NCI-H2227 treated with DMSO at 0.1 percent for 48 hours (cell line): ENCODE measurements around the gene EPHA4.
"Not testable (repeated sequence)": the region's sequence is repeated elsewhere in the genome, so short reads cannot be mapped to it uniquely, and the experiment has no call there.

ENCODE experiments used
- DNase-seq: peaks from one replicate; lab custom pipeline; 2025; lab: John Stamatoyannopoulos, UW

EPHA4 gene

DNA sequence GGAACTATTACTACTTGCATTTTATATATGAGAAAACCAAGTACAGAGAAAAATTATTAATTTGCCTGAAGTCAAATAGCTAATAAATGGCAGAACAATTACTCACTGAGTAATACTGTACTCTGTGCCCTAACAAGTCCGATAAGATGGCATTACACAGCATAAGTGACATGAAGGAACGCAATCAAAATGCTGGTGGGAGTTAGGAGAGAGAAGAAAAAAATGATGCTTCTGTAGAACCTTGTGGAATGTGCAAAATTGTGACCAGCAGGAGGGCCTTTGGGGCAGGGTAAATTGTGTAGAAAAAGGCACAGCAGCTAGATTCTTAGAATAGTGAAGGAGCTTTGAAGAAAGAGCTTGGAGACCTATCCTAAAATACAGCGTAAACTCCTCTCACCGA, 32.9 kb downstream of the EPHA4 start:
- no peak for DNase-seq

DNA sequence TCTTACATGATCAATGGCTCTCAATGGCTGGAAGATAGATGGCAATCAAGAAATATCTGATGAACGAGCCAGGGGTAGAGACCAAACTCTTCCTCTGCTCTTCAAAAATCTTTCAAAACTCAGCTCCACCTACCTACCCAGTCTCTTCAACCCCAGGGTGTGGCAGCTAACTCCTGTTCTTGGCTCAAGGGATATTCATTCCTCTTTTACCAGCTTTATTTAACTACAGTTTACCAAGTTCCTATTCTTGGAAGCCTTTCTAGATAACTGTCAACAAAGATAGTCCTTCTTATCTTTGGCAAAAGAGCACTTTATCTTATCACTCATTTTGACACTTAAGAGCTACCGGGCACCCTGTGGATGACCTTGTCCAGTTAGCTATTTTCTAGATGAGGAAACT, 36.3 kb downstream of the EPHA4 start:
- no peak for DNase-seq

- DNase-seq: no peak
Measured at GRCh38 chr2:221533299-221533698, 38.8 kb downstream of the EPHA4 start.

DNA sequence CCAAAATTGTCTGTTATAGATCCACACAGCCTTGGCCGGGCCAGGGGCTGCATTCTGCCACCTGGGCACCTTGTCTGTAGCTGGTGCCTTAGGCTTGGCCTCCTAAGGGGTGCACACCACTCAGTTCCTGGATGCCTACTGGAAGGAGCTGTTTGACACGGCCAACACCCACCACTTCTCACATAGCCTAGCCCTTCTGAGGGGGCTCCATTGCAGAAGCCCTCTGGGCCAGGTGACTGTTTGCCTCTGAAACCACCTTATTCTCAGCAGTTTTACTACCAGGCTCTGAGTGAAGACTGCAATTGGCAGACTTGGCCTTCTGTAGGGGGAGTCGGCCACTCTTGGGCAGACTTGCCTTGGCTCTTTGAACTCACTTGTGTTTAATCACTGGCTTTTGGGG, 39.5 kb downstream of the EPHA4 start:
- DNase-seq: no peak

GRCh38 chr2:221530653-221531037, 41.5 kb downstream of the EPHA4 start:
- DNase-seq: no peak

DNA sequence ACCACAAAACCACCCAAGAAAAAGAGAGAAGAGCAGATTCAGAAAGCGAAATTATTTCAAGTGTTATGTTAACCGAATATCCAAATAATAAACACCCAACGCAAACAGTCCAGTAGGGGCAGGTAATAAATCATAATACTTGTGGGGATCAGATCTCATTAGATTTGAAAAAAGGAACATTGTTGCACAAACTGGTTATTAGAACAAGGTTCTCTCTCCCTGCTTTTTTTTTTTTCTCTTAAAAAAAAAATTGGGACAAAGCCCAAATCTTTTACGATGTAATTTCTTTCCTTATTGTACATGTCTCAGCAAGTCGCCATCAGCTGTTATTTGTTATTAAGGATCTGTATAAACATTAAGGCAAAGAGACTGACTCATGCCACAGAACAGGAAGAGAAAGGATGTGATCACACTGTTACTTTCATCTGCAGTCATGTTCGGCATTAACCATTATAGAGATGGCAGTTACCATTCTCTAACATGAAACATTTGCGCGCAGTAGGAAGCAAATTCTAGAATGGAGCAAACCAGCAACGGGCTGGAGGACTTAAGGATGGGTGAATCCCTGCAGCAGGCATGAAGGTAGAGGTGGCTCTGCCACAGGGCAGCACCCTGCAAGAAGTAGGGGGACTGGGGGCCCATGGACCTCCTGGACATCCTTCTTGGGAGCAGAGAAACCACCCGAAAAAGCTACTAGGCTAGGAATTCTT, 42.0 kb downstream of the EPHA4 start:
- DNase-seq: peak; percentile 39

DNA sequence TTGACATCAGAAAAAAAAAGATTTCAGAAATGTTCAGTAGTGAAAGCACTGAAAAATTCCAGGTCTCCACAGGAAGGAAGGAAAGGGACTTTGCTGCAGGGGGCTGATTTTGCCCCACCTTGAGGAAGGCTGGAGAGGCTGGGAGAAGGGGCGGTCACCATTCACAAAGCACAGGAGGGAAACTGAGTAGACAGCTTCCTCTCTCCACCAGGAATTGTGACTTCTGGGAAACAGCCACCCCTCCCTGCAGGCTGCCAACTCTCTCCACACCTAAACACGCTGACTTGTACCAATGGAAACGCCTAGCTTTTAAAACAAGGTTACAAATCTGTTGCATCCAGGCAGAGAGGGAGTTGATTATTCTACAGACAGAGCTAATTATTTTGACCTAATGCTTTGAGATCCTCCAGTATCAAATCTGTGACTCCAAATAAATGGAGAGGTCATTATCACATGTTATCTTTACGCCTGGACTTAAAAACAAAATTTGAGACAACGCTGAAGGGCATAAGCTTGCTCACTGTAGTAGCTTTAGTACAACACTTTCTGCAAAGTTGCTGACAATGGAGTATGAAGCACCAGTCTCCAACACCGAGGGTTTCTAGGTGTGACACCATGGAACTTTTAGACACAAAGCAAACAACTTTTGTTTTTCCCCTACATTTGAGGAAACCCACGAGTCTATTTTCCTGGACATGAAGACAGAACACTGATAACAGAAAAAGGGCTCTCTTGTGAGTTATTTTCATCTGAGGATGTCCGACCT, 42.7 kb downstream of the EPHA4 start:
- no peak for DNase-seq

DNA sequence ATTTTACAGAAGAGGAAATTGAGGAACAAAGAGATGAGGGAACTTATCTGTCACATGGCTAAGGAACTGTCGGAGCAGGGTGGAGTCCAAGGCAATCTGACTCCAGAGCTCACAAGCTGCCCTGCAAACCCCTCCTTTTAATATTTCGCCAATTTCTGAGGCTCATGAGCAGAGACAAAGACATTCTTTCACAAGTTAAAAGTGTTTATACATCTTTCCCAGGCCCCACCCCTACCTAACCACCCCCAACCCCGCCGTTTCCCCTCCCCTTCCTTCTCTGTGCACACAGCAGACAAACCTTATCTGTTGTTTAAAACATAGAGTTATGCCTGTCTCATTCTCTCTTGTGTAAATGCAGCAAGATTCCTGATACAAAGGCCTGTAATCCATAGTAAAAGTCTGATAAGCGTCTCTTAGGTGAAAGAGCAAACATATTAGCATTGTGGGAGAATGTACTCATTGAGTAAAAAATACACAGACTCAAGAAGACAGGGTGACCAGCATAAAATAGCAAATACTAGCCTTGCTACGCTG, 44.3 kb downstream of the EPHA4 start:
- DNase-seq: no peak

DNA sequence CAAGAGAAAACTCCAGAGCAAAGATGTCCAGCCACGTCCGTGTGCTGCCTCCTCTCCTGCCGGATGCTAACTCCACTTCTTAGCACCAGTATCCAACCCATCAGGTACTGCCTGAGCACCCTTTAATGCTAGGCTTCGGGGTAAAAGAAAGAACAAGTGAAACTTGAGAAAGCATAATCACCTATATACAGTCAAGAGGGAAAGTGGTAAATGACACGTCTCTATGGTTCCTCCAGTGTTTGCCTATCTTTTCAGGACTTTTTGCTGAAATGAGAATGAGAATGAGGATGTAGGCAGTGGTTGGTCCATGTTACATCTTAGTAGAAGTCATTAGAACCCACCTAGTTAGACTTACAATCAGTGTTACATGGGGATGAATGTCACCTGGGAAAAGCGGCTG, 47.9 kb downstream of the EPHA4 start:
- no peak for DNase-seq

DNA sequence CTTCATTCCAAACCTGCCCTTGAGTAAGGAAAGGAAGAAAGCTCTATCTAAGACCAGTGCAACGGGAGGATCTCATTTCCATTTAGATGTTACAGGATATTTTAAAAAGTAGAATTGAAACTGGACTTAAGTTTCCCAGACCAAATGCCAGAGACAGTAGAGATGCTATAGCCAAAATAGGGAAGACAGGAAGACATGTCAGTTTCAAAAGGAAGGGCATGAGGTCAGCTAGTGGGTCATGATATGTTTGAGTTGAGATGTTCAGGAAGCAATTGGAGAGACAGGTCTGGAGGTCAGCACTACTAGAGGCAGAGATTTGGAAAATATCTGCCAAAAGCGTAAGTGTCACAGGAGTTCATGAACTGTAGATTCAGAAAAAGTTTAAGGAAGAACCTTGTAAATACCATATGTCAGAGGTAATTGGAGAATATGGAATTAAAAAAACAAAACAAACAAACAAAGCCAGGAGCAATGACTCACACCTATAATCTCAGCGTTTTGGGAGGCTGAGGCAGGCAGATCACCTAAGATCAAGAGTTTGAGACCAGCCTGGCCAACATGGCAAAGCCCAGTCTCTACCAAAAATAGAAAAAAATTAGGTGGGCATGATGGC, 50.8 kb downstream of the EPHA4 start:
- no peak for DNase-seq

GRCh38 chr2:221518935-221519625, 53.0 kb downstream of the EPHA4 start:
- DNase-seq: no peak

DNA sequence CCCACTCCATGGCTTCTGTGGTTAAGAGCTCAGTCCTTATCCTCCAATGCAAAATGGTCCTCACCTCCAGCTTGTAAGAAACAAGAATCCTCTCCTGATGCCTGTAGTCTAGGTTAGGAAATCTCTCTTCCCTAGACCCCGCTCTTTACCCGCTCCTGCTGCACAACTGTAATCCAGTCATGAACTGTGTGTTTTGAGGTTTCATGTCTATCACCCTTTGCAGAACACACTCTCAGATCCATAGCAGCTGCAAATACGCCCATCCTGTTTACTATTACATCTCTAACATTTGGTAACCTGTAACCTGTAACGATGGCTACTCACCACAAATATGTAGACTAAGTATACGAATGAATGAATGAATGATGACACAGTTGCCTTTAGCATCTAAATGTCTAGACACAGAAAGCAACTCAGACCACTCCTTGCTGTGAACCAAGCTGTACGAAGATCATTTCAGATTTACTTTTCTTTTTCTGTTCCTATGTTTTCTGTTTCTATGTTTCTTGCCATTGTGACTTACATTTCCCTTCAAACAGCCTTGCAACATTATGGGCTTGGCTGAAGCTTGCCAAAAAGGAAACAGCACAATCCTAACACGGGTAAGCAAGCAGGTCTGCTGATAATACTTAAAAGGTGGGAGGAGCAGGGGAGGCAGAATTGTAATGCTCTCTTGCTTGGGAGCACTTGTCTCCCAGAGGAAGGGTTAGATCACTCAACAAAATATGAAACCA, 53.7 kb downstream of the EPHA4 start:
- DNase-seq: no peak

- DNase-seq: no peak
Measured at GRCh38 chr2:221517696-221518151, 54.4 kb downstream of the EPHA4 start.

DNA sequence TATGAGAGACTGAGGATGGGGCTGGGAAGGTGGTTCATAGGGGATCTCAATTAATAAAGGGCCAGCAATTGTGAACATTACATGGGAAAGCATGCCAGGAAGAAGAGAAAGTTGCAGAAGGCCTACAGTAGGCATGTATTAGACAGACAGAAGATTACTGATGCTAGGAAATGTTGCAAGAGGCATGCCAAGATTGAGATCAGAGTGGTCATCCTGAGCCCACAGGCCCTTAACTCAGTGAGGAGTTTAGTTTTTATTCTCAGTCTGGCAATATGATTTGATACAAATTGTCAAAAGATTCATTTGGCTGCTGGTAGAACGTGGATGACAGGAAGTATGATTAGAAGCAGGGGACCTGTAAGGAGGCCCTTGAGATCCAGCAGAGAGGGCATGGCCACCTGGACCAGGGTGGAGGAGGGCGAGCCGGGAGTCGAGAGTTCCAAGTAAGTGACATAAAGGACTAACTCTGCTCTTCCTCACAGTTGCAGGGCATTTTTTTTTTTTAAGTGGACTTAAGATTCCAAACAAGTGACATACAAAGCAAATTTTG, 54.9 kb downstream of the EPHA4 start:
- no peak for DNase-seq

DNA sequence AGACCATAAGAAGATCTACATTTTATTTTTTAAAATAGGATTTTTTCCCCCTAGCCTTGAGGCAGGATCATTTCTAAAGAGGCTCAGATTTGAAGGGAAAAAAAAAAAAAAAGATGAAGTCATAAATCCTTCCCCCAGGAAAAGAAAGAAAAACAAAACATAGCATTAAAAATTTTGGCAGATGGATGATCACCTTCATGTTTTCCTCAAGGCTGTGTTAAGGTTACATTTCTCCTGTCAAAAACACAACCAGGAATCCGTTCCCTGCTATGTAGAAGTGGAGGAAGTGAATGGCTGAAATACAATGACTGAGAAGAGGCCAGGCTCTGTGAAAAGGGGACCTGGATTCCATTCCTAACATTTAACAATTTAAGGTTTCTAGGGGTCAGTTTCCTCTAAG, 56.2 kb downstream of the EPHA4 start:
- DNase-seq: no peak

DNA sequence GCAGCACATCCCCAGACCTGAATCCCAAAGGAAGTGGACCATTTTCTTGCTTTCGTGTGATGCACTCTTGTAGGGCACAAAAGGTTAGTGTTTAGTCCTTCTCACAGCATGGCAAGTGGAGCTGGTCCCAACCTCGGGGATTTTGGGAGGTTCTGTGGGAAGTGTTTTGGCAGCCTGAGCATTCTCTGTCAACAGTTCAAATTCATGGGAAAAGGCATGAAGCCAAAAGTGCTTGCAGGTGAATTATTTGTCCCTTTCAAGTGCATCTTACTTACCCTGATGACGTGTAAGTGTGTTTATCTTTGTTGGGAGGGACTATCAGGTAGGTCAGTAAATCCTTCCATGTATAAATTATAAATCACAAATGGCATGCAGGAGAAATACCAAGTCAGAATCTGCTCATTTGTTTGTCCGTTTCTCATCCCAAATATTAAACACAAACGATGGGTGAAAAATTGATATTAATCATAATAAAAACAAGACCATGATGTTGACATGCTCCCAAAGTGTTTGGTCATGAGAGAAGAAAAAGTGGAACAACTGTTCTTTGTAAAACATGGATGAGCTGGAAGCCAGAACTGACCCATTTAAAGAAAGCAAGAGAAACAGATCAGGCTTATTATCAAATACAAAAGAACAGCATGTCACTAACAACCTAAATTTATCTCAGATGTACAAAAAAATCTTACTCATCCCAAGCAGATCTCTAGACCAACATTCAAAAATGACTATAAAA, 57.6 kb downstream of the EPHA4 start:
- peak; percentile 16 for DNase-seq

DNA sequence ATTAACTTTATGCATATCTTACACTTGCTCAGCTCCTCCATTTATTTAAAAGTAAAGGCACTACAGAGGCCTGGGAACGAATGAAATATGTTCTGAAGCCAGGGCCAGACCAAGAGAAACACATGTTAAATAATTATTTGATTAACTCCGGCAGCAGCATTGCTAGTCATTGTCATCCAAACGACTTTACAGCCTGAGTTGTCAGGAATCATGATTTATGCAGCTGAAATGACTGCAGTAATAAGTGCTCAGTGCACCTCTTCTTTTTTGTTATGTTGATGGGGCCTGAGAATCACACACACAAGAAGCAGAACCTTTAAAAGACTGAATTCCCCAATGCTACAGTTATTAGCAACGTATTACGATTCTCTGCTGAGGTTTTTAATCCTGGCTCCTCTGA, 58.9 kb downstream of the EPHA4 start:
- DNase-seq: peak; percentile 57

DNA sequence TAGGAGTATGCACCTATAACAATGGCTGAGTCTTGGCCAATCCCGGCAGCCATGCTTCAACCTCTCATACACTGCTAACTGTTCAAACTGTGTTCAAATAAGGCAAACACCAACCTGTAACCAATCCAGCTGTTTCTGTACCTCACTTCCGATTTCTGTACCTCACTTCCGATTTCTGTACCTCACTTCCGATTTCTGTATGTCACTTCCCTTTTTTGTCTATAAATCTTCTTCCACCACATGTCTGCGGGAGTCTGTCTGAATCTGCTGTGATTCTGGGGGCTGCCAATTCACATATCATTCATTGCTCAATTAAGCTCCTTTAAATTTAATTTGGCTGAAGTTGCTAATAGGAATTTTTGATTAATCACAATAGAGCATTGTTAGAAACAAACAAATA, 60.8 kb downstream of the EPHA4 start:
- not testable (repeated sequence) for DNase-seq

DNA sequence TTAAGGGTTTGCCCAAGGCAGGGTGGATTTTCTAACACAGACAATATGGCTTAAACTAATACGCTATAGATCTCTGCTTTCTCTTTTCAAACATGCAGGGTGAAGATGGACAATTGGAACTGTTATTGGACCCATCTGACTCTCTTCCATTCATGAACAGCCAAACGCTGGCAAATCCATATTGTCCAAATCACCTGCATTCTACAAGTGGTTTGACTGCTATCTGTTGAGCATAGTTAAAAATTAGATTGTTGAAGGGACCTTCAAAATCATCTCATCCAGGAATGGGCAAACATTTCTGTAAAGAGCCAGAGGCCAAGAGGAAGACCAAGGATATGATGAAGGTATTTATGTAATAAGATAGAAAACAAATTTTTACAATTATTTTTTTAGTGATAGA, 65.6 kb downstream of the EPHA4 start:
- DNase-seq: no peak

- DNase-seq: no peak
Measured at GRCh38 chr2:221505605-221506004, 66.5 kb downstream of the EPHA4 start.

- DNase-seq: no peak
Measured at GRCh38 chr2:221504905-221505304, 67.2 kb downstream of the EPHA4 start.
